Mammary epithelial cell (primary cell): Measurements from ENCODE around the gene IL17RB.

ENCODE experiments used
- CTCF ChIP-seq, 2 donors: IDR thresholded peaks in 1 of 2; conservative IDR thresholded peaks in 1 of 2; 2 replicates each; pipeline ENCODE4 v1.5.1; 2011 to 2012; ENCODE audit warnings: inconsistent platforms in 2 of 2, low read length in 2 of 2, mild to moderate bottlenecking in 2 of 2, control low read depth in 1 of 2, low read depth in 1 of 2; ENCODE audit not compliant: insufficient read depth in 1 of 2; ENCODE audit errors: extremely low read depth in 1 of 2
- EZH2 ChIP-seq: IDR thresholded peaks from 2 replicates; pipeline ENCODE4 v1.6.1; 2012; ENCODE audit warnings: low read length, inconsistent platforms, borderline replicate concordance

DNA sequence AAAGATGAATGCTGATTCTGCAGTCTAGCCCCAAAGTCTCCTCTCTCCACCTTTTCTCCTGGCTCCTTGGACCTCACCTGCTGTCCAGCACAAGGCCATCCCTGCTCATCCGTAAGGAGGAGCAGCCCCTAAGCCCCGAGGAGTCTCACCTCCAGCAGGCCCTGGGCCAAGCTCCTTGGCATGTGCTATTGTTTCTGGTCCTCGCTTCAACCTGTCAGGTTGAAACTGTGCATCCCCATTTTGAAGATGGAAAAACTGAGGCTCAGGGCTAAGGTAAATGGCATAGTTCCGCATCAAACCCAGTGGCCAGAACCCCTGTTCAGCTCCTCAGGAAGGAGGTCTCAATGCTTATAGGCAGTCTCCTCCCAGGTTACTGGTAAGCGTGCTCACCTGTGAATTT is 26.3 kb upstream of the IL17RB start:
- no peak for TF ChIP-seq CTCF (conservative IDR thresholded peaks at IDR 0.05 in 1 of 2, IDR thresholded peaks at IDR 0.05 in 1 of 2; ENCODE audit: extremely low read depth in 1 of 2, insufficient read depth in 1 of 2, low read depth in 1 of 2, low read length in 2 of 2)
- TF ChIP-seq EZH2: no peak
